Measurements from ENCODE around the gene COL6A1. TPM values are rescaled to one million over a fixed set of nuclear protein-coding genes. Genes with fewer than 3 reads are reported as not detected.

COL6A1 gene
- total RNA-seq (2021; fragmentation: NEBNext Ultra II Directional; extraction: Animal tissue kit (Norgen Biotek cat#: 25700)): 100 to 1,000 TPM; 350 to 415 (median 382) TPM
- long read RNA-seq, partial matches to known transcripts: 28 of 34 reads
- long read RNA-seq, other reads (novel, unspliced or antisense): 1 of 34 reads

GRCh38 chr21:45981151-45982091, at the start of gene COL6A1:
COL6A1 (plus strand) TSS chr21:45981770; CDS start chr21:45981851, 81 bp downstream.
- Mint-ChIP-seq H3K9me3 (no peaks in the 10 kb centered on the region), H3K4me1 (ENCODE audit: low read depth) (peaks cover 17% of the 10 kb centered on the region), H3K27me3 (ENCODE audit: insufficient read depth) (no peaks in the 10 kb centered on the region; the same call in 1 of the 2 replicates), H3K27ac (peak within 1 kb of the TSS; percentile 61), H3K36me3 (ENCODE audit: low read depth) (peaks cover 11% of the 10 kb centered on the region), H3K4me3 (peak within 1 kb of the TSS; percentile 87)
- peak; percentile 86 for DNase-seq
- no peak for TF ChIP-seq CTCF (IDR thresholded peaks at IDR 0.05)

- Mint-ChIP-seq H3K27ac (no peak overlapping the region), H3K27me3 (ENCODE audit: insufficient read depth) (peaks cover 58% of the 10 kb centered on the region), H3K36me3 (ENCODE audit: low read depth) (no peaks in the 10 kb centered on the region; the same call in 1 of the 2 replicates), H3K4me3 (no peak overlapping the region), H3K9me3 (no peaks in the 10 kb centered on the region), H3K4me1 (ENCODE audit: low read depth) (no peaks in the 10 kb centered on the region)
- no peak for DNase-seq
- no peak for TF ChIP-seq CTCF (IDR thresholded peaks at IDR 0.05)
Observed at GRCh38 chr21:45932922-45933502, 48.6 kb upstream of the COL6A1 start.

GRCh38 chr21:45934085-45934484, 47.5 kb upstream of the COL6A1 start:
- no peak for DNase-seq
- no peak for TF ChIP-seq CTCF (IDR thresholded peaks at IDR 0.05)
- peaks cover 64% of the 10 kb centered on the region for H3K27me3 Mint-ChIP-seq (ENCODE audit: insufficient read depth)
- H3K9me3 Mint-ChIP-seq: no peaks in the 10 kb centered on the region
- H3K4me1 Mint-ChIP-seq (ENCODE audit: low read depth): no peaks in the 10 kb centered on the region
- no peaks in the 10 kb centered on the region; the same call in 1 of the 2 replicates for H3K36me3 Mint-ChIP-seq (ENCODE audit: low read depth)
- H3K4me3 Mint-ChIP-seq: no peak overlapping the region
- H3K27ac Mint-ChIP-seq: no peak overlapping the region

- Mint-ChIP-seq H3K36me3 (ENCODE audit: low read depth) (no peaks in the 10 kb centered on the region; the same call in 1 of the 2 replicates), H3K27me3 (ENCODE audit: insufficient read depth) (peaks cover 66% of the 10 kb centered on the region), H3K4me1 (ENCODE audit: low read depth) (no peaks in the 10 kb centered on the region), H3K4me3 (no peak overlapping the region), H3K27ac (no peak overlapping the region), H3K9me3 (no peaks in the 10 kb centered on the region)
- no peak for DNase-seq
- no peak for TF ChIP-seq CTCF (IDR thresholded peaks at IDR 0.05)
Observed at GRCh38 chr21:45934554-45934953, 47.0 kb upstream of the COL6A1 start.

GRCh38 chr21:45935628-45936027, 45.9 kb upstream of the COL6A1 start:
- Mint-ChIP-seq H3K36me3 (ENCODE audit: low read depth) (no peaks in the 10 kb centered on the region; the same call in 1 of the 2 replicates), H3K27me3 (ENCODE audit: insufficient read depth) (peaks cover 64% of the 10 kb centered on the region)

More at GRCh38 chr21:45935628-45936027, 45.9 kb upstream of the COL6A1 start:
- Mint-ChIP-seq H3K4me1 (ENCODE audit: low read depth) (no peaks in the 10 kb centered on the region), H3K9me3 (no peaks in the 10 kb centered on the region), H3K4me3 (no peak overlapping the region), H3K27ac (no peak overlapping the region)
- no peak for DNase-seq
- no peak for TF ChIP-seq CTCF (IDR thresholded peaks at IDR 0.05)

Measured in HFFc6 (cell line).